Fibroblast of skin of left quadriceps (primary cell): Measurements from ENCODE around the gene ST8SIA6.
"Not testable (repeated sequence)": the region's sequence is repeated elsewhere in the genome, so short reads cannot be mapped to it uniquely, and the experiment has no call there.

ENCODE experiments used
- DNase-seq, 2 experiments: peaks; one replicate each; pipeline ENCODE4 v3.0.0-alpha.2; 2013; ENCODE audit warnings: low read depth in 2 of 2

The ST8SIA6 gene

GRCh38 chr10:17344206-17344605 is 110.2 kb downstream of the ST8SIA6 start:
- DNase-seq: no peak

DNA sequence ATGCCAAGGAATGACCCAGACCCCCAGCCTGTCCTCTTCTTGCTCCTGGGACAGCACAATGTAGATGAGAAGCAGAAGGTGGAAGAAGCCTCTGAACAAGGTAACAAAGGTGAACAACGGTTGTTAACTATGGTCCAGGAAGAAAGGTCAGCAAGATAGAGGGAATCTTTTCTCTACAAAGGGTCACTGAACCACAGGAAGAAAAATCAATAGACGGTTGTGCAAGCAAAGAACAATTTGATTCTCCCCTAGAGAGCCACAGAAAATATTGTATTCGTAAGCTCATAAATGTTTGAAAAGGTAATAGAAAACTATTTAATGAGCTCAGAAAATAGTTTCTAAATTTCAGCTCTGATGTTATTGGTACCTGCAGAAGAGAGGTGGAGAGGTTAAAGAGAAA is 111.3 kb downstream of the ST8SIA6 start:
- DNase-seq: no peak

GRCh38 chr10:17340144-17340829 is 114.1 kb downstream of the ST8SIA6 start:
- DNase-seq: no peak

- DNase-seq: peak; percentile 50 to 51
Observed at GRCh38 chr10:17335065-17335464, 119.3 kb downstream of the ST8SIA6 start.

DNA sequence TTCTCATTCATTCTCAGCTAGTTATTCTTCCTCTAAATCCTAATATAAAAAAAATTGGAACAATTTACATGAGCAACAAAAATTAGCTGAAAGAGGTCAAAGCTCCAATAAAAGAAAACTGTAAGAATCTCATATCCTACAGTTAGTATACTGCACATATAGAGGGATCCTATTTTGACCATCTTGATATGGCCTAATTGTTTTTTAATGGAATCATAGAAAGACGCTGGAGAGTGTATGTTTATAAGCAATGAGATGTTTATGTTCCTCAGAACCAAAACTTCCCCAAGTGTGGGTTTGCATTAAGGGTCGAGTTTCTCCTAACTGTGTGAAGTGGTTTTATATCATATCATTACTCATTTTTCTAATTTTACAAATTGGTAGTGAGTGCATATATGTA is 123.9 kb downstream of the ST8SIA6 start:
- no peak for DNase-seq

DNA sequence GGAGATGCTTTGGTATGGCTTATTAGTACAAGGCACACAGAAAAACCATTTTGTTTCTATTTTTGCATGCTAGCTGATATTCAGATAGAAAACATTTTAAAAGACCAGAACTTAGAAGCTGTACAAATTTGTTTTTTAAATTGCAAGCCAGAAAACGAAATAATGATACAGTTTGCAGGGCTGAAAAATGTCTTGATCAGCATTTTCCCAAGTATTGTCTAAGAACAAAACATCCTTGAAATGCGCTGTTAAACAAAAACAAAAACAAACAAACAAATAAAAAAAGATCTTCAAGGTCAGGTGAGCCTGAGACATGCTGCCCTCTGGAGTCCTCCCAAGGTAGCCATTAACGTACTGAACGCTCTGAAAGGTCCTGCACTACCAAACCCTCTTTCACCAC is 128.0 kb downstream of the ST8SIA6 start:
- DNase-seq: no peak

GRCh38 chr10:17321957-17322356 is 132.4 kb downstream of the ST8SIA6 start:
- DNase-seq: not testable (repeated sequence)

- DNase-seq: no peak
Observed at GRCh38 chr10:17316488-17317170, 137.8 kb downstream of the ST8SIA6 start.

GRCh38 chr10:17309435-17309834 is 145.0 kb downstream of the ST8SIA6 start:
- DNase-seq: no peak

DNA sequence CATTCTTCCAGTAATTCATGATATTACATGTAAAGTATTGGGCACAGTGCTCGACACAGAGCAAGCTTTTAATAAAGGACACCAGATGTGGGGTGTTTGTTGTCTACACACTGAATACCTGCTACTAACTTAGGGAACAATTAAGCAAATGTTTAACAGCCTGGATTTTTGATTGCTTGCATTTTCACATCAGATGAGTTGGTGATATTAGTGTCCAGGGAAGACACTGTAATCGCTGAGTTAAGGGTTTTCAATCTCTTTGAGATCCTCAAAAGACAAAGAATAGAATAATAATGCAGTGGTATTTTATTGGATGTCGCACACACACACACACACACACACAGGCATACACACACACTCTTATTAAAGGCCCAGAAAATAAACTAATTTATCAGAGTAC is 147.3 kb downstream of the ST8SIA6 start:
- no peak for DNase-seq

GRCh38 chr10:17292375-17292774 is 162.0 kb downstream of the ST8SIA6 start:
- DNase-seq: no peak

DNA sequence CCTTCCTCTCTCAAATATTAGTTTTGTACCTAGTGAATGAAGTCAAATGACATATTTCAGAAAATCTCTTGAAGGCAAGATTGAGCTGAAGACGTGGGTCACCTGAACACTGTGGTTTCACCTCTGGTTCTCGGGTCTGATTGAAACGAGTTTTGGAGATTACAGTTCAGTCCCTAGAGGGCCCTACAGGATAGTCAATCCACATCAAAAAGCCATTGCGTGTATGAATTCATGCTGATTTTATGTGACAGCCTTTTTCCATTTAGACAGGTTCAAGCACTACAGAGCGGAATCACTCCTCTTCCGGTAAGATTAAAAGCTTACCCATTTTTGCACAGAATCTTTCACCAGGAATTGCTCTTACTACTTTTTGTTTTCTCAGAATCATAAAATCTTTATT is 164.2 kb downstream of the ST8SIA6 start:
- no peak for DNase-seq

DNA sequence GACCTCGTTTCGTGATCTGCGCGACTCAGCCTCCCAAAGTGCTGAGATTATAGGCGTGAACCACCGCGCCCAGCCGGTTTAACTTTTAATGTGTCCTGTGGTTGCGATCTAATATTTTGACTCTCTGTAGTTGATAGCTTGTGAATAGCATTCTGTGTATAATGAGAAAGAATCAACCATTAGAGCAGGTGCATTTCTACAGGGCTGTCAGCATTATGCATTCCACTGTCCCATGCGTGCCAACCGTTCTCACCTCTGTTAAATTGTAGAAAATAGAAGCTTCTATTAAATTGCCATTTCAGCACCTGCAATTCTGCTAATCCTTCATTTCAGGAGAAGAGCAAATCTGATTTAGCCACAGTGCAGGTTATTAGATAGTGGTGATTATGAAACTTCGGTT is 164.6 kb downstream of the ST8SIA6 start:
- DNase-seq: no peak

- DNase-seq: no peak
Observed at GRCh38 chr10:17286562-17287550, 167.5 kb downstream of the ST8SIA6 start.

DNA sequence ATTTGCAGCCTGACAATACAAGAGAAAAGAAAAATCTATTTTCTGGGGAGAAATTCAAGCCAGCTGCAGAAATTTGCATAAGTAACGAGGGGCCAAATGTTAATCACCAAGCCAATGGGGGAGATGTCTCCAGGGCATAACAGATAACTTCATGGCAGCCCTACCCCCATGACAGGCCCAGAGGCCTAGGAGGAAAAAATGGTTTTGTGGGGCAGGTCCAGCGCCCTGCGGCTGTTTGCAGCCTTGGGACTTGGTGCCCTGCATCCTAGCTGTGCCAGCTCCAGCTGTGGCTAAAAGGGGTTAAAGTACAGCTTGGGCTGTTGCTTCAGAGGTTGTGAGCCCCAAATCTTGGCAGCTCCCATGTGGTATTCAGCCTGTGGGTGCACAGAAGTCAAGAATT is 172.1 kb downstream of the ST8SIA6 start:
- no peak for DNase-seq

DNA sequence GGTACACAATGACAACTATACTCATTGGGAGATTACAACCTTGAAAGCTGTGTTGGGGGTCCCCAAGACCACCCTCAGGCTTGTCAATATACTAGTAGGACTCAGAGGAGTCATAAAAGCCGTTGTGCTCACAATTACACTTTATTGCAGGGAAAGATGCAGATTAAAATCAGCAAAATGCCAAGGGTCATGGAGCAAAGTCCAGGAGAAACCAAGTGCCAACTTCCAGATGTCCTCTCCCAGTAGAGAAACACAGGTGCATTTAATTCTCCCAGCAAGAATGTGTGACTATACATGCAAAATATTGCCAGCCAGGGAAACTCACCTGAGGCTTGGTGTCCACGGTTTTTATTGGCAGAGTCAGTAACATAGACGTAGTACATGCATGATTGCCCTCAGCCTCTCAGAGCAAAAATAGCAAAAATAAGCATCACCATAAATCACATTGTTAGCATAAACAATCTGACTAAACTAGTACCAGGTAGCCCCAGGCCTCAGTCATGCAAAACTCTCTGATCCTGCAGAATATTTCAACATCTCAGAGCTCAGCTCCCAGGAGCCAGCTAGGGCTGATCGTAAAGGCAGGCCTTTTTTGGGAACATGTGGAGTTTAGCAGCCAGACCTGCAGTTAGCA is 175.7 kb downstream of the ST8SIA6 start:
- DNase-seq: no peak

DNA sequence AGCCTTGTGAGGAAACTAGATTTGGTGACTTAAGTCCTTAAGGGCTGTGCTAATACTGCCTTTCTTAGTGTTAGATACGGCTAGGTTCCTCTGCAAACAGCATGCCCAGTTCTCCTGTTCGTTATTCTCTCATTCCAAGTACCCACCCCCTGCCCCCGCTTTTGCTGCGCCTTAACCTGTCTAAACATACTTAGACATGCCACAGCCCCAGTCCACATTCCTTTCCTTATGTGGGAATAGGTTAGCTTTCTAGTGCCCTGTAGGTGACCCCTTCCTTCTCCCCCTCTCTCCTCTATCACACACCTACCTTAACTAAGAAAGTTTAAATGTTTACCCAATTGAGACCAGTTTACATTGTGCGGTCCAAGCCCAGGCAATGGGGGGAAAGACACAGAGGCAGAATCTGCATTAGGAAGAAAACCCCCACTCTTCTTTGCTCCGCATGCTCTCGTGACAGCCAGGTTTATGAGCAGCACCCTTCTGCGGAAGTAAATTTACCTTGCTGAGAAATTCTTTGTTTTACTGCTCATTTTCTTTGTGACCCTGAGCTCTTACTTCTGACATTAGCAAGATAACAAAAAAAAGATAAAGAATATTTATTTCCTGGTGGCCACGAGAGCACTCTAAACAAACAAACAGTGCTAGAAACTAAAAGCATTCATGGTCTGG is 177.5 kb downstream of the ST8SIA6 start:
- DNase-seq: no peak

DNA sequence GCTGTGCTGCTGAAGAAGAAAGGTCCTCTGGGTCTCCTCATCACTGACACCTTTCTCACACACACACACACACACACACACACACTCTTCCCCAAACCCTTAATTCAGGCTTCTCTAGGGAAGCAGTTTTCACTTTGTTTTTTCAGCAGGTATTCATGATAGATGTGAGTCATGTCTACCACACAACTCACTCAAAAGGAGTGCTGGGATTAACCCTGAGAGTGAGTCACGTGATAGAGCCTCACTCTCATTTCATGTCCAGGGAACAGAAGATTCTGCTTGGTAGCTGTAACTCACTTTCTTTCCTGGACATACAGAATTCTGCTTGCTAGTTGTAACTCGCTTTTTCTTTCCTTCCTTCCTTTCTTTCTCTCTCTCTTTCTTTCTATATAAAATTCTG is 181.0 kb downstream of the ST8SIA6 start:
- peak; percentile 48 to 51 for DNase-seq

DNA sequence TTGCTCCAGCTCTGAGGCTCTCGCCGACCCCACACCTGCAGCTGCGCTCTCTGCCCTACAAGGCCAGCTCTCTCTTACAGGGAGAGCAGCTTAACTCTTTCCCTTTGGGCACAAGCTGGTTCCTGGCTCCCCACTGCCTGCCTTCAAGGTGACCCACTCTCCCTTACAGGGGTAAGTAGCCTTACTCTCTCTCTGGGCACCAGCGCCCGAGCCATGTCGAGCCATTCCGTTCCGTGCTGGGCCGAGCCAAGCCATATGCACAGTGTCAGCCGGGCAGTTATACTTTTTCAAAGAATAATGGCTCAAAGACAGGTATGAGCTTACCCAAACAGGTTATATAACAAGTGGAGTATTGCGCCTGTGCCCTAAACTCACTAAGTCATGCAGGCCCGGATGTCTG is 181.7 kb downstream of the ST8SIA6 start:
- DNase-seq: no peak
